Fibroblast of villous mesenchyme (primary cell): ENCODE results near the gene RSU1. TPM values are rescaled to one million over a fixed set of nuclear protein-coding genes. Genes with fewer than 3 reads are reported as not detected.

Experiments used
- DNase-seq: peaks from one replicate; pipeline ENCODE4 v3.0.0-alpha.2; 2010; ENCODE audit warnings: low read depth
- H3K4me3 ChIP-seq: 2 replicates; pipeline ENCODE4 v1.5.1; 2011; ENCODE audit warnings: low read depth, mild to moderate bottlenecking, low read length
- total RNA-seq: library from RNA; depleted of rRNA; stranded (reverse); fragments of >200 nt; gene quantifications from 2 replicates; pipeline ENCODE4 v1.2.3, GENCODE V29; 2012
- TF ChIP-seq, protein P1 (sequence below): IDR thresholded peaks from 2 replicates; pipeline ENCODE4 v1.5.1; 2012; ENCODE audit warnings: low read depth, mild to moderate bottlenecking, low read length; ENCODE audit not compliant: insufficient read depth

The RSU1 gene
- total RNA-seq, 1 donor = 114 TPM

- TF ChIP-seq, protein P1, sequence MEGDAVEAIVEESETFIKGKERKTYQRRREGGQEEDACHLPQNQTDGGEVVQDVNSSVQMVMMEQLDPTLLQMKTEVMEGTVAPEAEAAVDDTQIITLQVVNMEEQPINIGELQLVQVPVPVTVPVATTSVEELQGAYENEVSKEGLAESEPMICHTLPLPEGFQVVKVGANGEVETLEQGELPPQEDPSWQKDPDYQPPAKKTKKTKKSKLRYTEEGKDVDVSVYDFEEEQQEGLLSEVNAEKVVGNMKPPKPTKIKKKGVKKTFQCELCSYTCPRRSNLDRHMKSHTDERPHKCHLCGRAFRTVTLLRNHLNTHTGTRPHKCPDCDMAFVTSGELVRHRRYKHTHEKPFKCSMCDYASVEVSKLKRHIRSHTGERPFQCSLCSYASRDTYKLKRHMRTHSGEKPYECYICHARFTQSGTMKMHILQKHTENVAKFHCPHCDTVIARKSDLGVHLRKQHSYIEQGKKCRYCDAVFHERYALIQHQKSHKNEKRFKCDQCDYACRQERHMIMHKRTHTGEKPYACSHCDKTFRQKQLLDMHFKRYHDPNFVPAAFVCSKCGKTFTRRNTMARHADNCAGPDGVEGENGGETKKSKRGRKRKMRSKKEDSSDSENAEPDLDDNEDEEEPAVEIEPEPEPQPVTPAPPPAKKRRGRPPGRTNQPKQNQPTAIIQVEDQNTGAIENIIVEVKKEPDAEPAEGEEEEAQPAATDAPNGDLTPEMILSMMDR = no peak
- H3K4me3 ChIP-seq = no peak overlapping the region
- DNase-seq = no peak
Observed at GRCh38 chr10:16592378-16592777, 224.8 kb downstream of the RSU1 start.

GRCh38 chr10:16586358-16587138 lies 230.7 kb downstream of the RSU1 start:
- no peak for DNase-seq
- TF ChIP-seq, protein P1 = no peak
- H3K4me3 ChIP-seq = no peak overlapping the region

DNA sequence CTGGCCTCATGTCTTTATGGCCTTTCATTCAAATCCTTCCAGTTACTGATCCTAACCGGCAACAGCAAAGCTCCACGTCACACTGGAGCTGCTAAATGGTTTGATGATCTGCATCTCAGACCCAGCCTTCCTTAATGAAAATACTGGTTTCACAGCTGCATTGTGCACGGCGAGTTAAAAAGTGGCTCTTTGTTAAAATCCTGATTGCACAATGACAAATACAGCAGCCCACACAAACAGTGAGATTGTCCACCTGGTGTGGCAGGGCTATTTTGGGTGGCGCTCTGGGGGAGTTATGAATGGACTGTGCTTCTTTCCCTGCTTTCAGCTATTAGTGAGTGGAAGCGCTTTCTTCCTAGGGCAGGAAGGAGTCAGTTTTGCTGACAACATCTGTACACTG lies 232.1 kb downstream of the RSU1 start:
- DNase-seq = no peak
- no peak overlapping the region for H3K4me3 ChIP-seq
- TF ChIP-seq, protein P1 = no peak

- no peak overlapping the region for H3K4me3 ChIP-seq
- TF ChIP-seq, protein P1 = no peak
- DNase-seq = no peak
Observed at GRCh38 chr10:16583382-16583781, 233.8 kb downstream of the RSU1 start.

DNA sequence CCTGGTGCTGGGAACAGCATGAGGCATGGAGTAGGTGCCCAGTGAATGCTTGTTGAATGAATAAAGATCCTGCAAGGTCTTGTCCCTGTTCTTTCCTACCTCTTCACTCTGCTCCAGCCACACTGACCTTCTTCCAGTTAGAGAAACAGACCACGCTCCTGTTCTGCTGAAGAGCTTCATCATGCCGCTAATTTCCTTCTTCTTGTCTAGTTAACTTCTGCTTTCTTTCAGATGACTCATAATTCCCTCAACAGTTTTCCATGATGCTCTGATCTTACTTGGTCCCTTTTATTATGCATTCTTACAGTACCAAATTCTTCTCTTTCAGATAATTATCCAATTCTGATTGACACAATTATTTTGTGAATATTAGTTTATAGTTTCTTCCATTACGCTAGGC lies 236.0 kb downstream of the RSU1 start:
- TF ChIP-seq, protein P1 = no peak
- DNase-seq = no peak
- no peak overlapping the region for H3K4me3 ChIP-seq

- DNase-seq = no peak
- TF ChIP-seq, protein P1 = no peak
- H3K4me3 ChIP-seq = no peak overlapping the region
Observed at GRCh38 chr10:16570731-16571130, 246.5 kb downstream of the RSU1 start.
